Omental fat pad (tissue), 4 donors: ENCODE measurements around the gene NXPH1. TPM values are rescaled to one million over a fixed set of nuclear protein-coding genes. Genes with fewer than 3 reads are reported as not detected.

ENCODE experiments used
- ATAC-seq: fragments of 150-250 bp; one replicate; pipeline ENCODE4 v1.9.1; 2016; ENCODE audit warnings: mild to moderate bottlenecking, moderate library complexity; ENCODE audit not compliant: low FRiP score
- DNase-seq: peaks from one replicate; pipeline ENCODE4 v3.0.0-alpha.2; 2019; ENCODE audit warnings: low spot score
- CTCF ChIP-seq, 3 donors: fragments of 450-650 bp; IDR thresholded peaks; one replicate each; pipeline ENCODE4 v1.5.1; 2016 to 2017; ENCODE audit warnings: antibody characterized with exemption in 3 of 3, mild to moderate bottlenecking in 3 of 3, moderate library complexity in 2 of 3
- total RNA-seq, 4 donors: library from RNA; depleted of rRNA; stranded (reverse); fragments of >200 nt; gene quantifications; one replicate each; pipeline ENCODE4 v1.1.0, GENCODE V29; 2016

Gene NXPH1
- total RNA-seq = not detected

- TF ChIP-seq CTCF (IDR thresholded peaks at IDR 0.05) = no peak
- ATAC-seq = no peak
- no peak for DNase-seq
Observed at GRCh38 chr7:8433477-8434289, at the start of gene NXPH1. TSS of gene NXPH1 (plus strand) at chr7:8433609.

GRCh38 chr7:8384901-8385300, 48.5 kb upstream of the NXPH1 start:
- TF ChIP-seq CTCF (IDR thresholded peaks at IDR 0.05) = no peak
- DNase-seq = no peak
- no peak for ATAC-seq

GRCh38 chr7:8386926-8387550, 46.4 kb upstream of the NXPH1 start:
- ATAC-seq = no peak
- DNase-seq = no peak
- no peak for TF ChIP-seq CTCF (IDR thresholded peaks at IDR 0.05)

GRCh38 chr7:8387551-8388256, 45.7 kb upstream of the NXPH1 start:
- ATAC-seq = no peak
- no peak for TF ChIP-seq CTCF (IDR thresholded peaks at IDR 0.05)
- DNase-seq = no peak

- no peak for TF ChIP-seq CTCF (IDR thresholded peaks at IDR 0.05)
- no peak for ATAC-seq
- no peak for DNase-seq
Observed at GRCh38 chr7:8388257-8388625, 45.2 kb upstream of the NXPH1 start.

- ATAC-seq (no peak), DNase-seq (no peak)
- no peak for TF ChIP-seq CTCF (IDR thresholded peaks at IDR 0.05)
Observed at GRCh38 chr7:8389593-8390261, 43.7 kb upstream of the NXPH1 start.
